Lung (tissue), 12 donors: ENCODE measurements around the gene SLC38A4. TPM values are rescaled to one million over a fixed set of nuclear protein-coding genes. Genes with fewer than 3 reads are reported as not detected.
"Not testable (repeated sequence)": the region's sequence is repeated elsewhere in the genome, so short reads cannot be mapped to it uniquely, and the experiment has no call there.

ENCODE experiments used
- ATAC-seq: fragments of 200-7000 bp; cut with Tn5 transposase; one replicate; pipeline ENCODE4 v1.9.1; 2020; ENCODE audit warnings: moderate number of reproducible peaks; ENCODE audit not compliant: insufficient read depth, low FRiP score
- DNase-seq, 3 donors: peaks; one replicate each; pipeline ENCODE4 v3.0.0-alpha.2; 2013 to 2017
- H3K27ac ChIP-seq, 2 donors: one replicate each; pipeline ENCODE4 v1.5.1; 2013; ENCODE audit warnings: mild to moderate bottlenecking in 2 of 2, moderate library complexity in 2 of 2, control low read depth in 1 of 2, inconsistent platforms in 1 of 2, low read depth in 1 of 2, low read length in 1 of 2
- H3K27me3 ChIP-seq, 3 donors: one replicate each; pipeline ENCODE4 v1.5.1; 2013; ENCODE audit warnings: low read length in 2 of 3; ENCODE audit not compliant: control insufficient read depth in 3 of 3, insufficient read depth in 3 of 3
- H3K36me3 ChIP-seq, 4 donors: one replicate each; pipeline ENCODE4 v1.5.1; 2013; ENCODE audit warnings: low read length in 4 of 4, mild to moderate bottlenecking in 1 of 4, moderate library complexity in 1 of 4; ENCODE audit not compliant: control insufficient read depth in 4 of 4, insufficient read depth in 4 of 4
- H3K4me1 ChIP-seq, 5 donors: one replicate each; pipeline ENCODE4 v1.5.1; 2013; ENCODE audit warnings: low read length in 5 of 5, mild to moderate bottlenecking in 2 of 5, moderate library complexity in 1 of 5; ENCODE audit not compliant: control insufficient read depth in 5 of 5, insufficient read depth in 5 of 5
- H3K4me3 ChIP-seq: one replicate; pipeline ENCODE4 v1.5.1; 2013; ENCODE audit warnings: mild to moderate bottlenecking, control low read depth, moderate library complexity
- H3K9ac ChIP-seq, 2 donors: one replicate each; pipeline ENCODE4 v1.5.1; 2013; ENCODE audit warnings: low read length in 2 of 2, control low read depth in 1 of 2; ENCODE audit not compliant: insufficient read depth in 1 of 2
- H3K9me3 ChIP-seq, 4 donors: one replicate each; pipeline ENCODE4 v1.5.1; 2013; ENCODE audit warnings: low read length in 3 of 4, mild to moderate bottlenecking in 1 of 4, moderate library complexity in 1 of 4; ENCODE audit not compliant: control insufficient read depth in 4 of 4, insufficient read depth in 3 of 4
- CTCF ChIP-seq: IDR thresholded peaks from 2 replicates; pipeline ENCODE4 v1.5.1; 2012; ENCODE audit warnings: mild to moderate bottlenecking; ENCODE audit errors: control extremely low read depth, extremely low read depth
- WGBS, 2 donors: extraction: QIAGEN DNeasy Blood & Tissue Kit; methylation state at CpG; one replicate each; pipeline ENCODE4 v1.1.7; 2013; 5-methylcytosine and 5-hydroxymethylcytosine counted together
- polyA plus RNA-seq, 2 donors: library from polyadenylated mRNA; stranded (reverse); fragments of 200-250 nt; gene quantifications; one replicate each; pipeline ENCODE4 v1.2.1, GENCODE V29; 2013
- total RNA-seq, 2 donors: library from RNA; depleted of rRNA in 1 of 2; stranded (reverse); fragments of >200 nt in 1 of 2; gene quantifications; one replicate each; pipeline ENCODE4 v1.2.1, GENCODE V29; 2014 to 2021
- donor health status: control.
- donor health status: control.
- donor health status: Bipolar disorder and iron deficiency.
- donor health status: healthy.
- donor health status: DM: yes; HTN: yes; CAD: no.

The SLC38A4 gene
- total and polyA plus RNA-seq, 4 donors, result 0.07 to 2.7 (median 0.45) TPM

- Histone ChIP-seq H3K9ac (no peak overlapping the region), H3K9me3 (peaks cover 0 to 2% (median 0%) of the 10 kb centered on the region in 4 donors), H3K4me3 (no peak overlapping the region), H3K27ac (no peak overlapping the region), H3K27me3 (no peaks in the 10 kb centered on the region), H3K36me3 (no peaks in the 10 kb centered on the region), H3K4me1 (no peaks in the 10 kb centered on the region)
- DNase-seq (no peak), ATAC-seq (no peak)
- no peak for TF ChIP-seq CTCF
- 23% methylated on average over 1 of the region's 1 CpG; no CpG with 5 or more reads in 1 of the 2 donors for WGBS, 2 donors
Measured at GRCh38 chr12:46751173-46751572, 74.6 kb downstream of the SLC38A4 start.

GRCh38 chr12:46749322-46749721, 76.5 kb downstream of the SLC38A4 start:
- no peak overlapping the region for H3K4me3 ChIP-seq
- TF ChIP-seq CTCF, result no peak
- H3K36me3 ChIP-seq, result no peaks in the 10 kb centered on the region
- H3K27me3 ChIP-seq, result no peaks in the 10 kb centered on the region
- DNase-seq (no peak), ATAC-seq (no peak)
- no peak overlapping the region for H3K27ac ChIP-seq
- no peak overlapping the region for H3K9ac ChIP-seq
- H3K4me1 ChIP-seq, result no peaks in the 10 kb centered on the region
- peaks cover 0 to 2% (median 0%) of the 10 kb centered on the region in 4 donors for H3K9me3 ChIP-seq
- 95 to 97% methylated on average over 4 of the region's 4 CpGs for WGBS, 2 donors

GRCh38 chr12:46744283-46744682, 81.5 kb downstream of the SLC38A4 start:
- no peaks in the 10 kb centered on the region for H3K4me1 ChIP-seq
- 82 to 94% methylated on average over 3 of the region's 3 CpGs for WGBS, 2 donors
- no peak for DNase-seq
- no peak overlapping the region for H3K27ac ChIP-seq
- no peaks in the 10 kb centered on the region for H3K36me3 ChIP-seq
- H3K4me3 ChIP-seq, result no peak overlapping the region
- no peaks in the 10 kb centered on the region for H3K27me3 ChIP-seq
- ATAC-seq, result no peak
- TF ChIP-seq CTCF, result no peak
- no peak overlapping the region for H3K9ac ChIP-seq
- H3K9me3 ChIP-seq, result peaks cover 0 to 2% (median 0%) of the 10 kb centered on the region in 4 donors

GRCh38 chr12:46743456-46743855, 82.3 kb downstream of the SLC38A4 start:
- no peak for ATAC-seq
- no peak overlapping the region for H3K4me3 ChIP-seq
- no peaks in the 10 kb centered on the region for H3K4me1 ChIP-seq
- no peak overlapping the region for H3K27ac ChIP-seq
- H3K9me3 ChIP-seq, result peaks cover 0 to 2% (median 0%) of the 10 kb centered on the region in 4 donors
- no peak overlapping the region for H3K9ac ChIP-seq
- H3K27me3 ChIP-seq, result no peaks in the 10 kb centered on the region
- no peak for TF ChIP-seq CTCF
- H3K36me3 ChIP-seq, result no peaks in the 10 kb centered on the region
- no peak for DNase-seq

GRCh38 chr12:46742271-46742670, 83.5 kb downstream of the SLC38A4 start:
- H3K27ac ChIP-seq, DNase-seq, H3K27me3 ChIP-seq, H3K9ac ChIP-seq, H3K9me3 ChIP-seq, H3K4me3 ChIP-seq, H3K36me3 ChIP-seq, H3K4me1 ChIP-seq, ATAC-seq: not testable (repeated sequence)
- 93 to 97% methylated on average over 1 of the region's 1 CpG for WGBS, 2 donors
